IMR-90 (cell line): ENCODE data around the gene PLSCR2. TPM values are rescaled to one million over a fixed set of nuclear protein-coding genes. Genes with fewer than 3 reads are reported as not detected.

Source experiments
- ATAC-seq: fragments of 200-7000 bp; cut with Tn5 transposase; 2 replicates; pipeline ENCODE4 v1.9.1; 2020; ENCODE audit warnings: low read depth, mild to moderate bottlenecking, moderate library complexity
- Bru-seq: library from RNA; stranded (reverse); fragments of 400-500 nt; gene quantifications from one replicate; lab custom pipeline; 2021; lab: Mats Ljungman, UMichigan
- BruChase-seq, 2 experiments: library from RNA; stranded (reverse); fragments of 400-500 nt; gene quantifications; one replicate each; lab custom pipeline; 2021; lab: Mats Ljungman, UMichigan
- BruUV-seq: library from RNA; stranded (reverse); fragments of 400-500 nt; replicated peaks from 2 replicates; lab custom pipeline; 2021; lab: Mats Ljungman, UMichigan
- CTCF ChIA-PET: fragments of 300-600 bp; formaldehyde crosslinking; extraction: SDS; loops from one replicate; lab custom pipeline; 2021; ENCODE audit warnings: antibody characterized with exemption; lab: Yijun Ruan, JAX
- POLR2A ChIA-PET: fragments of 300-600 bp; sonication (Branson Sonifier 250); formaldehyde crosslinking; loops from one replicate; lab custom pipeline; 2022; ENCODE audit warnings: antibody characterized with exemption; ENCODE audit not compliant: unreplicated experiment; lab: Charles Lee
- DNase-seq: peaks from one replicate; pipeline ENCODE4 v3.0.0; 2013
- H2AFZ ChIP-seq: replicated peaks from 2 replicates; pipeline ENCODE3; 2013; ENCODE audit warnings: low read length, mild to moderate bottlenecking; ENCODE audit not compliant: poor library complexity
- H2AK5ac ChIP-seq: 2 replicates; pipeline ENCODE4 v1.6.1; 2013; ENCODE audit warnings: low read depth, low read length, inconsistent platforms
- H2AK9ac ChIP-seq: replicated peaks from 2 replicates; pipeline ENCODE3; 2013; ENCODE audit warnings: mild to moderate bottlenecking, low read depth, low read length, moderate library complexity; ENCODE audit not compliant: poor library complexity
- H2BK120ac ChIP-seq: 2 replicates; pipeline ENCODE4 v1.6.1; 2013; ENCODE audit warnings: low read depth, low read length, inconsistent platforms
- H2BK15ac ChIP-seq: 3 replicates; pipeline ENCODE4 v1.6.1; 2013; ENCODE audit warnings: low read depth, low read length, inconsistent platforms
- H2BK20ac ChIP-seq: 2 replicates; pipeline ENCODE4 v1.6.1; 2013; ENCODE audit warnings: low read depth, mild to moderate bottlenecking, inconsistent platforms, low read length, moderate library complexity
- H2BK5ac ChIP-seq: 2 replicates; pipeline ENCODE4 v1.6.1; 2013; ENCODE audit warnings: mild to moderate bottlenecking, low read depth, low read length, inconsistent platforms; ENCODE audit not compliant: poor library complexity, severe bottlenecking
- H3K14ac ChIP-seq: replicated peaks from 2 replicates; pipeline ENCODE4 v1.6.1; 2013; ENCODE audit warnings: low read depth, low read length, inconsistent platforms
- H3K18ac ChIP-seq: 2 replicates; pipeline ENCODE4 v1.6.1; 2013; ENCODE audit warnings: low read depth, low read length, control low read depth
- H3K23ac ChIP-seq: 2 replicates; pipeline ENCODE4 v1.6.1; 2013; ENCODE audit warnings: low read depth, low read length, inconsistent platforms
- H3K27ac ChIP-seq: 2 replicates; pipeline ENCODE4 v1.5.1; 2013; ENCODE audit warnings: mild to moderate bottlenecking, control low read depth, low read length; ENCODE audit not compliant: insufficient read depth
- H3K27me3 ChIP-seq: 2 replicates; pipeline ENCODE4 v1.6.1; 2013; ENCODE audit warnings: low read length; ENCODE audit not compliant: control insufficient read depth, insufficient read depth
- H3K36me3 ChIP-seq: 2 replicates; pipeline ENCODE4 v1.6.1; 2013; ENCODE audit warnings: low read length, mixed read lengths; ENCODE audit not compliant: control insufficient read depth, insufficient read depth
- H3K4ac ChIP-seq: 2 replicates; pipeline ENCODE4 v1.6.1; 2013; ENCODE audit warnings: low read depth, low read length, inconsistent platforms
- H3K4me1 ChIP-seq: 2 replicates; pipeline ENCODE4 v1.6.1; 2013; ENCODE audit warnings: low read length, mixed read lengths; ENCODE audit not compliant: control insufficient read depth, insufficient read depth
- H3K4me2 ChIP-seq: 2 replicates; pipeline ENCODE4 v1.6.1; 2013; ENCODE audit warnings: low read depth, mild to moderate bottlenecking, control low read depth, low read length, moderate library complexity
- H3K4me3 ChIP-seq: 2 replicates; pipeline ENCODE4 v1.5.1; 2013; ENCODE audit warnings: low read depth, mild to moderate bottlenecking, control low read depth, low read length, moderate library complexity; ENCODE audit not compliant: insufficient read depth
- H3K56ac ChIP-seq: 2 replicates; pipeline ENCODE4 v1.6.1; 2013; ENCODE audit warnings: low read length, inconsistent platforms; ENCODE audit not compliant: insufficient read depth; ENCODE audit errors: extremely low read depth
- H3K79me1 ChIP-seq, 2 experiments: 2 replicates each; pipeline ENCODE4 v1.6.1; 2013; ENCODE audit warnings: low read length in 2 of 2, inconsistent platforms in 1 of 2, low read depth in 1 of 2
- H3K9ac ChIP-seq: 2 replicates; pipeline ENCODE4 v1.6.1; 2013; ENCODE audit warnings: low read depth, low read length, control low read depth
- H3K9me1 ChIP-seq: 2 replicates; pipeline ENCODE4 v1.6.1; 2013; ENCODE audit warnings: low read length, inconsistent platforms; ENCODE audit not compliant: insufficient read depth
- H3K9me3 ChIP-seq: 2 replicates; pipeline ENCODE4 v1.6.1; 2013; ENCODE audit warnings: low read length; ENCODE audit not compliant: control insufficient read depth, insufficient read depth
- H4K20me1 ChIP-seq: 2 replicates; pipeline ENCODE4 v1.6.1; 2013; ENCODE audit warnings: low read length, inconsistent platforms; ENCODE audit not compliant: insufficient read depth
- H4K5ac ChIP-seq: 2 replicates; pipeline ENCODE4 v1.6.1; 2013; ENCODE audit warnings: mild to moderate bottlenecking, low read depth, low read length, control low read depth
- H4K8ac ChIP-seq, 2 experiments: 2 replicates each; pipeline ENCODE4 v1.6.1; 2013; ENCODE audit warnings: low read depth in 2 of 2, low read length in 2 of 2, control low read depth in 1 of 2, inconsistent platforms in 1 of 2
- H4K91ac ChIP-seq: 2 replicates; pipeline ENCODE4 v1.6.1; 2013; ENCODE audit warnings: low read depth, low read length, inconsistent platforms; ENCODE audit not compliant: insufficient read depth
- MAFK ChIP-seq: IDR thresholded peaks from 2 replicates; pipeline ENCODE4 v1.6.1; 2012; ENCODE audit warnings: low read depth, low read length, improper control_type of control experiment
- POLR2A ChIP-seq: IDR thresholded peaks from 2 replicates; pipeline ENCODE4 v1.6.1; 2012; ENCODE audit warnings: mild to moderate bottlenecking, low read depth, low read length
- RCOR1 ChIP-seq: IDR thresholded peaks from 2 replicates; pipeline ENCODE4 v1.6.1; 2012; ENCODE audit warnings: mild to moderate bottlenecking, low read length, improper control_type of control experiment; ENCODE audit not compliant: insufficient replicate concordance
- WGBS, 2 experiments: methylation state at CpG; one replicate each; pipeline versions ENCODE4 v1.1.5 to v1.1.7; 2013; ENCODE audit warnings: missing lambda C conversion rate in 2 of 2; ENCODE audit not compliant: insufficient read length in 1 of 2; ENCODE audit errors: extremely low coverage in 2 of 2; 5-methylcytosine and 5-hydroxymethylcytosine counted together
- dilution Hi-C: fragments of 300-500 bp; cut with HindIII; formaldehyde crosslinking; loops from one replicate; pipeline ENCODE4 v1.14.3; 2018; ENCODE audit warnings: low sequenced_read_pairs; ENCODE audit not compliant: unreplicated experiment
- in situ Hi-C: fragments of 300-500 bp; cut with MboI; formaldehyde crosslinking; loops from 3 replicates; pipeline ENCODE4 v1.14.3; 2019; ENCODE audit warnings: low sequenced_read_pairs, inconsistent platforms, mixed read lengths
- intact Hi-C: fragments of 100-400 bp; cut with micrococcal nuclease; formaldehyde crosslinking; loops from 2 replicates; pipeline ENCODE4 v1.10.0; 2022
- long read RNA-seq: library from polyadenylated mRNA; unstranded; transcript quantifications from one replicate; pipeline ENCODE4 v2.0.0, GENCODE V29; 2021; ENCODE audit not compliant: unreplicated experiment
- polyA plus RNA-seq, 3 experiments: library from polyadenylated mRNA; depleted of rRNA; stranded (reverse); fragments of >200 nt; gene quantifications; 2 replicates each; pipeline ENCODE4 v1.2.3, GENCODE V29; 2012; ENCODE audit warnings: low replicate concordance in 1 of 3
- total RNA-seq: library from RNA; depleted of rRNA; stranded (reverse); fragments of >200 nt; gene quantifications from 2 replicates; pipeline ENCODE4 v1.2.3, GENCODE V29; 2012; rRNA removed

PLSCR2 gene
- total RNA-seq: not detected in 2 replicates
- polyA plus RNA-seq (2012; rRNA removed): not detected in 2 replicates
- polyA plus RNA-seq (2012; cell fraction: cytosol; rRNA removed): not detected in 2 replicates
- polyA plus RNA-seq (2012; cell fraction: nucleus; rRNA removed; ENCODE audit: low replicate concordance): not detected in 2 replicates
- percentile 10 among the genes with signal in this experiment for Bru-seq, nascent RNA
- percentile 18 among the genes with signal in this experiment for BruChase-seq, experiment 1, labeled RNA remaining after a 6-hour chase
- percentile 19 among the genes with signal in this experiment for BruChase-seq, experiment 2, labeled RNA remaining after a 2-hour chase
- long read RNA-seq: 0 reads

GRCh38 chr3:146469150-146470017 is at the start of gene PLSCR2:
TSS of gene PLSCR2 (minus strand) at chr3:146469561. CDS start at chr3:146459904, 9,657 bp downstream.
- Histone ChIP-seq H3K4me2 (peak within 1 kb of the TSS; percentile 37), H3K4me3 (peak within 1 kb of the TSS; percentile 32), H2AFZ (peak within 1 kb of the TSS; percentile 84), H3K27me3 (no peaks in the 10 kb centered on the region; the same call in 1 of the 2 replicates), H3K4me1 (peaks cover 4% of the 10 kb centered on the region), H3K79me1 (no peaks in the 10 kb centered on the region), H3K18ac (no peak within 1 kb of the TSS; the same call in 1 of the 2 replicates), H2AK9ac (peak within 1 kb of the TSS; percentile 57), H3K9me3 (no peaks in the 10 kb centered on the region), H3K36me3 (no peaks in the 10 kb centered on the region), H4K91ac (no peak within 1 kb of the TSS), H4K8ac (no peak within 1 kb of the TSS), H3K9ac (0 out of 2 replicates have a peak within 1 kb of the TSS, but pooled peaks have one; percentile 9), H4K20me1 (no peaks in the 10 kb centered on the region), H2BK120ac (no peak within 1 kb of the TSS), H3K56ac (no peak within 1 kb of the TSS), H3K23ac (no peak within 1 kb of the TSS), H2BK20ac (no peak within 1 kb of the TSS), H2AK5ac (no peak within 1 kb of the TSS; the same call in 1 of the 2 replicates), H4K5ac (no peak within 1 kb of the TSS; the same call in 1 of the 2 replicates), H3K14ac (no peak within 1 kb of the TSS), H3K4ac (peak within 1 kb of the TSS; percentile 48), H3K27ac (no peak within 1 kb of the TSS), H3K9me1 (no peaks in the 10 kb centered on the region), H2BK5ac (no peak within 1 kb of the TSS), H2BK15ac (no peak within 1 kb of the TSS; the same call in 2 of the 3 replicates)
- ChIA-PET POLR2A (no interaction called here), CTCF (interaction anchor here (1.3 kb wide), 1 partner anchor 12 kb away, joined by 3 read pairs; no protein-coding TSS in a partner anchor)
- BruUV-seq: no TSS peak
- intact Hi-C loops (loop anchor here (1.0 kb wide), 1 partner anchor 75 kb away; the partner anchor contains the start of gene PLSCR1), in situ Hi-C loops (no loop called here), dilution Hi-C loops (no loop called here)
- TF ChIP-seq MAFK (no peak), POLR2A (no peak), RCOR1 (no peak)
- ATAC-seq (no peak), DNase-seq (no peak)
- 38% methylated on average over 17 of the region's 51 CpGs; no CpG with 5 or more reads in 1 of the 2 experiments for WGBS, 2 experiments
